Omental fat pad (tissue), 4 donors: Measurements from ENCODE around the gene ANAPC5. TPM values are rescaled to one million over a fixed set of nuclear protein-coding genes. Genes with fewer than 3 reads are reported as not detected.

Source experiments
- ATAC-seq: fragments of 150-250 bp; one replicate; pipeline ENCODE4 v1.9.1; 2016; ENCODE audit warnings: mild to moderate bottlenecking, moderate library complexity; ENCODE audit not compliant: low FRiP score
- DNase-seq: peaks from one replicate; pipeline ENCODE4 v3.0.0-alpha.2; 2019; ENCODE audit warnings: low spot score
- total RNA-seq, 4 donors: library from RNA; depleted of rRNA; stranded (reverse); fragments of >200 nt; gene quantifications; one replicate each; pipeline ENCODE4 v1.1.0, GENCODE V29; 2016
- TF ChIP-seq, protein P1 (sequence below), 3 donors: fragments of 450-650 bp; IDR thresholded peaks; one replicate each; pipeline ENCODE4 v1.5.1; 2016 to 2017; ENCODE audit warnings: antibody characterized with exemption in 3 of 3, mild to moderate bottlenecking in 3 of 3, moderate library complexity in 2 of 3

Gene ANAPC5
- total RNA-seq, 4 donors from 2014 or later = 88.2 to 154 (median 101) TPM

DNA sequence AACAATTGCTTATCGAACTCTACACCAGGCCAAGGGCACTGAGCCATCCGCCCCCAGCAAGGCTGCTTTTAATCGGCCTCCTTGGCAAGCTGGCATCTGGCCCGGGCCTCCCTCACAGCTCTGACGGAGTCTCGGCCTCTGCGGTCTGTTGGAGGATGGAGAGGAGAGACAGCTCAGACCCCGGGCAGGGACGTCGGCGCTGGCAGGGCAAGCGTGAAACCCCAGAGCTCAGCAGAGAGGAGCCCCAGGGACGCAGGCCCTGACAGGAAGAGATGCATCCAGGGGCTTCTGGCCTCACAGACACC lies 73.2 kb downstream of the ANAPC5 start:
- no peak for ATAC-seq
- DNase-seq = no peak
- TF ChIP-seq, protein P1, sequence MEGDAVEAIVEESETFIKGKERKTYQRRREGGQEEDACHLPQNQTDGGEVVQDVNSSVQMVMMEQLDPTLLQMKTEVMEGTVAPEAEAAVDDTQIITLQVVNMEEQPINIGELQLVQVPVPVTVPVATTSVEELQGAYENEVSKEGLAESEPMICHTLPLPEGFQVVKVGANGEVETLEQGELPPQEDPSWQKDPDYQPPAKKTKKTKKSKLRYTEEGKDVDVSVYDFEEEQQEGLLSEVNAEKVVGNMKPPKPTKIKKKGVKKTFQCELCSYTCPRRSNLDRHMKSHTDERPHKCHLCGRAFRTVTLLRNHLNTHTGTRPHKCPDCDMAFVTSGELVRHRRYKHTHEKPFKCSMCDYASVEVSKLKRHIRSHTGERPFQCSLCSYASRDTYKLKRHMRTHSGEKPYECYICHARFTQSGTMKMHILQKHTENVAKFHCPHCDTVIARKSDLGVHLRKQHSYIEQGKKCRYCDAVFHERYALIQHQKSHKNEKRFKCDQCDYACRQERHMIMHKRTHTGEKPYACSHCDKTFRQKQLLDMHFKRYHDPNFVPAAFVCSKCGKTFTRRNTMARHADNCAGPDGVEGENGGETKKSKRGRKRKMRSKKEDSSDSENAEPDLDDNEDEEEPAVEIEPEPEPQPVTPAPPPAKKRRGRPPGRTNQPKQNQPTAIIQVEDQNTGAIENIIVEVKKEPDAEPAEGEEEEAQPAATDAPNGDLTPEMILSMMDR (IDR thresholded peaks at IDR 0.05) = no peak

DNA sequence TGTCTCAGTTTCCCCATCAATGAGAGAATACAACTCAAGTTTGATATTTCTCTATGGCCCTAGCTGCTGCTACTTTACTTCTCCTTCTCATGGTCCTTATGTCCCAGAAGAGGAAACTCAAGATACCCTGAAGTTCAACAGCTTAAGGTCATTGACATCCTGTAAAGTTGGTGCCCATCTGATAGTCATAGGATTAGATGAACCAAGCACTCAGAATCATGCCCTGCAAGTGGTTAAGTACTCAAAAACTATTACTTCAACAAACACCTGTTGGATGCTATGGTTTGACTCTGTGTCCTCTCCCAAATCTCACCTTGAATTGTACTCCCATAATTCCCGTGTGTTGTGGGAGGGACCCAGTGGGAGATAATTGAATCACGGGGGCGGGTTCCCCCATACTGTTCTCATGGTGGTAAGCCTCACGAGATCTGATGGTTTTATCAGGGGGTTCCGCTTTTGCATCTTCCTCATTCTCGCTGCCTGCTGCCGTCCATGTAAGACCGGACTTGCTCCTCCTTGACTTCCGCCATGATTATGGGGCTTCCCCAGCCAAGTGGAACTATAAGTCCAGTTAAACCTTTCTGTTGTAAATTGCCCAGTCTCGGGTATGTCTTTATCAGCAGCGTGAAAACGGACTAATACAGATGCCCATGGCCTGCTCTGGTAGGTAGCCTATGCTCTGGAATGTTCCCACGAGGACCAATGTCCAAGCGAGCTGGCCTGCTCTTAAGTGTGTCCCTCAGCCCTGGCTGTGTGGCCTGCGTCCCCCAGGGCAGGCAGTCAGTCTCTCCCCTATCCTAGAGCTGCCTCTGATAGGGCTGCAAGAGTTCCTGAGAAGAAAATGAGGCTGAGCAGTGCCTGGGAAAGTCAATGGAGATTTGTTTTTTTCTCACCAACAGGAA lies 73.8 kb downstream of the ANAPC5 start:
- ATAC-seq = no peak
- DNase-seq = no peak
- TF ChIP-seq, protein P1 (IDR thresholded peaks at IDR 0.05) = no peak

DNA sequence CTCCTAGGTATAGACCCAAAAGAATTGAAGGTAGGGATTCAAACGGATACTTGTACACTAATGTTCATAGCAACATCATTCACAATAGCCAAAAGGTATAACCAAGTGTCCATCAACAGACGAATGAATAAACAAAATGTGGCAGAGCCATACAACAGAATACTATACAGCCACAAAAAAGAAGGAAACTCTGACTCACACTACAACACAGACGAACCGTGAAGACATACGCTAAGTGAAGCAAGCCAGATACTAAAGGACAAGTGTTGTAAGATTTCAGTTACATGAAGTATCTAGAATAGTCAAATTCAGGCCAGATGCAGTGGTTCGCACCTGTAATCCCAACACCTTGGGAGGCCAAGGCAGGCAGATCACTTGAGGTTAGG lies 74.8 kb downstream of the ANAPC5 start:
- no peak for DNase-seq
- ATAC-seq = no peak
- TF ChIP-seq, protein P1 (IDR thresholded peaks at IDR 0.05) = no peak

DNA sequence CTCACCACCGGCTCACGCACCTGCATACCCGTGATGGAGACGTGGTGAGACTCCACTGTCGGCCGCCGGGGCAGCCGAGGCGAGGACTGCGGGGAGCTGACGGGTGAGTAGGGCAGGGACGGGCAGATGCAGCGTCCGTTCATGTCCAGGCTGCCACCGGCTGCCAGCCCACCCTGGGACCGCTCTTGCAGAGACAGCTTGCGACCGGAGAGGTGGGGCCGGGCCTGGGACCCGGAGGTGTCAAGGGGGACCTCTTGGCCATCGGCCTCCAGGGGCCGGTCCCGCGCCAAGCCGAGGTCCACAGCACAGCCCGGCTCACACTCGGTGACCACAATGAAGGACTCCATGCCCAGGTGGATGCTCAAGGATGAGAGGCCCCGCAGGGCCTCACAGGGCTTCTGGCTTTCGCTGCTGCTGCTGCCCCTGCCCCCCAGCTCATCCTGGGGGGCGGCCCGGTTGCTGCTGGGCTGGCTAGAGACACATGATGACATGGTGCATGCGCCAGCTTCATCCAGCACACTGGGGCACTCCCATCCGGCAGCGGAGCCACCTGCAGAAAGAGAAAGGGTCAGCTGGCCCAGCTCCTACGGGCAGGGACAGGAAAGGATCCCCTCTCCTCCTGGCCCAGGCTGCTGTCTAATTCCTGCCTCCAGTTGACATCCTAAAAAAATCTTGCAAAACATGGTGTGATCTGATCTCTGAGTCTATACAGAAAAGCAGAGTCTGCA lies 78.0 kb downstream of the ANAPC5 start:
- no peak for DNase-seq
- ATAC-seq = no peak
- TF ChIP-seq, protein P1 (IDR thresholded peaks at IDR 0.05) = no peak

DNA sequence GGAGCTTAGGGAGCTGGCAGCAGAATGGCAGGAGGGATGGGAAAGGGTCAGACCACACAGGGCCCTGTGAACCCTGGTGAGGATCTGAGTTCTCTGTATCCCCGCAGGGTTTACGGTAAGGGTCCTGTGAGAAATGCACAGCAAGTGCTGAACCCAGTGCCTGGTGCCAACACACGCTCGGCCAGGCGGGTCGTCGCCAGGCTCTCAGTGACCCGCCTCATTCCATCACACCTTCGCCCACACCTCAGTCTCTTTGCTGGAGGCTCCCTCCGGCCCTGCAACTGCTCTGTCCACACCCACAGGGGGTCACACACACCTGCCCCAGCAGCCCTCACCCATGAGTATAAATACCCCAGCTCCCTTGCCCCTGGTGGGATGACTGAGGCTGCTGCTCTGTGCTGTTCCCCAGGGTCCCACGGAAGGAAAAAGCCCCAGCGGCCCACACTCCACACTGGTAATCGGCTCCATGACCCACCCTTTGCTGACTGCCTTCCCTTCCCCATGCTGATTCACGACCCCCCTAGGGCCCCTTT lies 78.8 kb downstream of the ANAPC5 start:
- TF ChIP-seq, protein P1 (IDR thresholded peaks at IDR 0.05) = no peak
- ATAC-seq (no peak), DNase-seq (no peak)

DNA sequence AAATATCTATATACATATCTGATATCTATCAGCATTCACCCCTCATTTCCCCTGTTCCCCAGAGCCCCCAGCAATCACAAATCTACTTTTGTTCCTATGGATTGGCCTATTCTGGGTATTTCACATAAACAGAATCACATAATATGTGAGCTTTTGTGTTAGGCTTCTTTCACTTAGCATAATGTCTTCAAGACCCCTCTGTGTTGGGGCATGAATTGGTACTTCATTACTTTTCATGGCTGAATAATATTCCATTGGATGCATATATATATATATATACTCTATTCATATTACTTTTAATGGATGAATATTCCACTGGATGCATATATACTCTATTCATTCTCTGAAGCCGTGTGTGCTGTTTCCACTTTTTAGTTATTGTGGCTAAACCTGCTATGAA lies 84.4 kb downstream of the ANAPC5 start:
- DNase-seq = no peak
- TF ChIP-seq, protein P1 (IDR thresholded peaks at IDR 0.05) = no peak
- no peak for ATAC-seq
